Central memory CD8-positive, alpha-beta T cell (primary cell): ENCODE data around the gene MAPK8IP3.
A peak's percentile ranks its signal among the peaks of the same experiment; 100 is the strongest.
"Not testable (repeated sequence)": the region's sequence is repeated elsewhere in the genome, so short reads cannot be mapped to it uniquely, and the experiment has no call there.

Experiments
- ATAC-seq: fragments of 150-1000 bp; cut with Tn5 transposase; replicated peaks from 2 replicates; pipeline ENCODE4 v1.10.0; 2022; ENCODE audit warnings: mild to moderate bottlenecking, moderate FRiP score, moderate number of reproducible peaks; ENCODE audit not compliant: poor library complexity, severe bottlenecking; ENCODE audit errors: extremely low read depth
- DNase-seq, 2 donors: peaks; one replicate each; pipeline ENCODE4 v3.0.0; 2021; ENCODE audit warnings: low spot score in 2 of 2
- H3K27ac Mint-ChIP-seq: one replicate; pipeline ENCODE4 v1.8.0; 2022; ENCODE audit warnings: low read depth, mild to moderate bottlenecking, moderate library complexity, mixed read lengths
- H3K27me3 Mint-ChIP-seq: one replicate; pipeline ENCODE4 v1.8.0; 2022; ENCODE audit warnings: mixed read lengths
- H3K36me3 Mint-ChIP-seq: one replicate; pipeline ENCODE4 v1.8.0; 2022; ENCODE audit warnings: mild to moderate bottlenecking, moderate library complexity, mixed read lengths; ENCODE audit not compliant: insufficient read depth
- H3K4me1 Mint-ChIP-seq: one replicate; pipeline ENCODE4 v1.8.0; 2022; ENCODE audit warnings: mixed read lengths
- H3K4me3 Mint-ChIP-seq: one replicate; pipeline ENCODE4 v1.8.0; 2022; ENCODE audit warnings: mild to moderate bottlenecking, moderate library complexity, mixed read lengths
- H3K9me3 Mint-ChIP-seq: one replicate; pipeline ENCODE4 v1.8.0; 2022; ENCODE audit warnings: mixed read lengths

The MAPK8IP3 gene

GRCh38 chr16:1799263-1799662, 93.3 kb downstream of the MAPK8IP3 start:
- H3K27me3 Mint-ChIP-seq, H3K4me1 Mint-ChIP-seq, H3K9me3 Mint-ChIP-seq, H3K36me3 Mint-ChIP-seq, H3K4me3 Mint-ChIP-seq, DNase-seq, ATAC-seq, H3K27ac Mint-ChIP-seq: not testable (repeated sequence)

- H3K4me1 Mint-ChIP-seq = no peaks in the 10 kb centered on the region
Observed at GRCh38 chr16:1800701-1801100, 94.7 kb downstream of the MAPK8IP3 start.

GRCh38 chr16:1807626-1808025, 101.6 kb downstream of the MAPK8IP3 start:
- H3K36me3 Mint-ChIP-seq = peaks cover 30% of the 10 kb centered on the region
- DNase-seq (no peak), ATAC-seq (no peak)
- no peaks in the 10 kb centered on the region for H3K9me3 Mint-ChIP-seq
- no peaks in the 10 kb centered on the region for H3K4me1 Mint-ChIP-seq
- no peak overlapping the region for H3K4me3 Mint-ChIP-seq
- H3K27me3 Mint-ChIP-seq = no peaks in the 10 kb centered on the region
- no peak overlapping the region for H3K27ac Mint-ChIP-seq

More at GRCh38 chr16:1800701-1801100, 94.7 kb downstream of the MAPK8IP3 start:
- H3K9me3 Mint-ChIP-seq = no peaks in the 10 kb centered on the region
- H3K27ac Mint-ChIP-seq = no peak overlapping the region
- no peaks in the 10 kb centered on the region for H3K27me3 Mint-ChIP-seq
- H3K4me3 Mint-ChIP-seq = no peak overlapping the region
- no peak for DNase-seq
- H3K36me3 Mint-ChIP-seq = peaks cover 4% of the 10 kb centered on the region
- ATAC-seq = no peak

GRCh38 chr16:1808691-1809090, 102.7 kb downstream of the MAPK8IP3 start:
- H3K27ac Mint-ChIP-seq = no peak overlapping the region

GRCh38 chr16:1809281-1809801, 103.3 kb downstream of the MAPK8IP3 start:
- H3K27ac Mint-ChIP-seq = no peak overlapping the region
- peaks cover 42% of the 10 kb centered on the region for H3K36me3 Mint-ChIP-seq
- ATAC-seq (no peak), DNase-seq (no peak)
- H3K27me3 Mint-ChIP-seq = no peaks in the 10 kb centered on the region
- H3K4me3 Mint-ChIP-seq = no peak overlapping the region
- H3K9me3 Mint-ChIP-seq = no peaks in the 10 kb centered on the region
- H3K4me1 Mint-ChIP-seq = peaks cover 8% of the 10 kb centered on the region

More at GRCh38 chr16:1808691-1809090, 102.7 kb downstream of the MAPK8IP3 start:
- H3K9me3 Mint-ChIP-seq = no peaks in the 10 kb centered on the region
- peaks cover 37% of the 10 kb centered on the region for H3K36me3 Mint-ChIP-seq
- ATAC-seq (no peak), DNase-seq (no peak)
- no peaks in the 10 kb centered on the region for H3K27me3 Mint-ChIP-seq
- no peak overlapping the region for H3K4me3 Mint-ChIP-seq
- peaks cover 8% of the 10 kb centered on the region for H3K4me1 Mint-ChIP-seq

- no peak for ATAC-seq
- Mint-ChIP-seq H3K9me3 (no peaks in the 10 kb centered on the region), H3K4me3 (no peak overlapping the region), H3K4me1 (peaks cover 8% of the 10 kb centered on the region), H3K36me3 (peaks cover 46% of the 10 kb centered on the region), H3K27me3 (no peaks in the 10 kb centered on the region), H3K27ac (no peak overlapping the region)
- DNase-seq = no peak
Observed at GRCh38 chr16:1810106-1810505, 104.1 kb downstream of the MAPK8IP3 start.

GRCh38 chr16:1810536-1810935, 104.5 kb downstream of the MAPK8IP3 start:
- Mint-ChIP-seq H3K4me3 (no peak overlapping the region), H3K9me3 (no peaks in the 10 kb centered on the region), H3K4me1 (peaks cover 8% of the 10 kb centered on the region), H3K36me3 (peaks cover 47% of the 10 kb centered on the region), H3K27me3 (no peaks in the 10 kb centered on the region), H3K27ac (no peak overlapping the region)
- ATAC-seq = no peak
- no peak for DNase-seq

GRCh38 chr16:1812732-1813163, 106.8 kb downstream of the MAPK8IP3 start:
- no peak overlapping the region for H3K4me3 Mint-ChIP-seq
- peaks cover 8% of the 10 kb centered on the region for H3K4me1 Mint-ChIP-seq
- no peaks in the 10 kb centered on the region for H3K27me3 Mint-ChIP-seq
- H3K27ac Mint-ChIP-seq = peak overlapping the region; percentile 50
- ATAC-seq (no peak), DNase-seq (no peak)
- no peaks in the 10 kb centered on the region for H3K9me3 Mint-ChIP-seq
- peaks cover 48% of the 10 kb centered on the region for H3K36me3 Mint-ChIP-seq

- Mint-ChIP-seq H3K9me3 (no peaks in the 10 kb centered on the region), H3K4me3 (no peak overlapping the region), H3K27me3 (no peaks in the 10 kb centered on the region), H3K4me1 (peaks cover 8% of the 10 kb centered on the region), H3K36me3 (peaks cover 40% of the 10 kb centered on the region), H3K27ac (no peak overlapping the region)
- no peak for ATAC-seq
- no peak for DNase-seq
Observed at GRCh38 chr16:1815461-1815860, 109.5 kb downstream of the MAPK8IP3 start.

GRCh38 chr16:1816396-1817275, 110.6 kb downstream of the MAPK8IP3 start:
- Mint-ChIP-seq H3K27me3 (no peaks in the 10 kb centered on the region), H3K4me1 (peaks cover 8% of the 10 kb centered on the region), H3K27ac (no peak overlapping the region), H3K36me3 (peaks cover 41% of the 10 kb centered on the region), H3K4me3 (no peak overlapping the region), H3K9me3 (no peaks in the 10 kb centered on the region)
- DNase-seq = no peak
- ATAC-seq = no peak

- Mint-ChIP-seq H3K27me3 (no peaks in the 10 kb centered on the region), H3K4me3 (no peak overlapping the region), H3K27ac (no peak overlapping the region), H3K36me3 (peaks cover 42% of the 10 kb centered on the region), H3K9me3 (no peaks in the 10 kb centered on the region), H3K4me1 (peaks cover 8% of the 10 kb centered on the region)
- ATAC-seq (no peak), DNase-seq (no peak)
Observed at GRCh38 chr16:1817276-1817589, 111.2 kb downstream of the MAPK8IP3 start.

- Mint-ChIP-seq H3K9me3 (no peaks in the 10 kb centered on the region), H3K36me3 (peaks cover 39% of the 10 kb centered on the region), H3K27ac (no peak overlapping the region), H3K27me3 (no peaks in the 10 kb centered on the region), H3K4me3 (no peak overlapping the region), H3K4me1 (peaks cover 8% of the 10 kb centered on the region)
- DNase-seq (no peak), ATAC-seq (no peak)
Observed at GRCh38 chr16:1817716-1818115, 111.7 kb downstream of the MAPK8IP3 start.

GRCh38 chr16:1818204-1818872, 112.3 kb downstream of the MAPK8IP3 start:
- Mint-ChIP-seq H3K4me1 (peaks cover 4% of the 10 kb centered on the region), H3K27me3 (no peaks in the 10 kb centered on the region), H3K27ac (no peak overlapping the region), H3K36me3 (peaks cover 37% of the 10 kb centered on the region), H3K9me3 (no peaks in the 10 kb centered on the region), H3K4me3 (no peak overlapping the region)
- DNase-seq (no peak), ATAC-seq (no peak)
